Osteoblast (primary cell): ENCODE results near the gene ATG13. TPM values are rescaled to one million over a fixed set of nuclear protein-coding genes. Genes with fewer than 3 reads are reported as not detected.
"Not testable (repeated sequence)": the region's sequence is repeated elsewhere in the genome, so short reads cannot be mapped to it uniquely, and the experiment has no call there.

Source experiments
- DNase-seq: peaks from one replicate; pipeline ENCODE4 v3.0.0; 2011; ENCODE audit warnings: low spot score, mixed read lengths; ENCODE audit not compliant: insufficient read length; ENCODE audit errors: missing footprints
- H2AFZ ChIP-seq: 2 replicates; pipeline ENCODE4 v1.6.0; 2011; ENCODE audit warnings: mild to moderate bottlenecking, low read length
- H3K27ac ChIP-seq: 2 replicates; pipeline ENCODE4 v1.5.1; 2011; ENCODE audit warnings: mild to moderate bottlenecking, low read depth, low read length, moderate library complexity
- H3K27me3 ChIP-seq: 2 replicates; pipeline ENCODE4 v1.6.0; 2012; ENCODE audit warnings: mild to moderate bottlenecking, control low read depth, inconsistent platforms, low read length, moderate library complexity; ENCODE audit not compliant: insufficient read depth
- H3K36me3 ChIP-seq: 2 replicates; pipeline ENCODE4 v1.5.1; 2011; ENCODE audit warnings: mild to moderate bottlenecking, low read length, control low read depth, moderate library complexity; ENCODE audit not compliant: insufficient read depth
- H3K4me1 ChIP-seq: 2 replicates; pipeline ENCODE4 v1.5.1; 2011; ENCODE audit warnings: mild to moderate bottlenecking, low read length, control low read depth, moderate library complexity; ENCODE audit not compliant: insufficient read depth
- H3K4me2 ChIP-seq: 2 replicates; pipeline ENCODE4 v1.6.0; 2011; ENCODE audit warnings: mild to moderate bottlenecking, low read length; ENCODE audit not compliant: insufficient read depth
- H3K4me3 ChIP-seq: fragments of 200-600 bp; sonication (generic); 3 replicates; pipeline ENCODE4 v1.5.1; 2012; ENCODE audit warnings: mild to moderate bottlenecking, low read length, inconsistent platforms; ENCODE audit not compliant: insufficient read depth
- H3K79me2 ChIP-seq: 2 replicates; pipeline ENCODE4 v1.6.0; 2012; ENCODE audit warnings: mild to moderate bottlenecking, low read length, control low read depth, inconsistent platforms; ENCODE audit not compliant: insufficient read depth
- H3K9me3 ChIP-seq: 2 replicates; pipeline ENCODE4 v1.5.1; 2011; ENCODE audit warnings: low read depth, low read length, control low read depth
- H4K20me1 ChIP-seq: 2 replicates; pipeline ENCODE4 v1.6.0; 2012; ENCODE audit warnings: mild to moderate bottlenecking, low read length, control low read depth; ENCODE audit not compliant: insufficient read depth
- CTCF ChIP-seq: IDR thresholded peaks from 2 replicates; pipeline ENCODE4 v1.5.1; 2011; ENCODE audit warnings: mild to moderate bottlenecking, low read depth, low read length, moderate library complexity; ENCODE audit errors: extremely low read depth
- total RNA-seq: library from RNA; depleted of rRNA; stranded (reverse); fragments of >200 nt; gene quantifications from 2 replicates; pipeline ENCODE4 v1.2.3, GENCODE V29; 2012

The ATG13 gene
- total RNA-seq, 1 donor = 70.9 TPM

- TF ChIP-seq CTCF = no peak
- Histone ChIP-seq H3K79me2 (peaks cover 63% of the 10 kb centered on the region), H3K36me3 (no peaks in the 10 kb centered on the region), H3K9me3 (no peaks in the 10 kb centered on the region), H3K27me3 (no peaks in the 10 kb centered on the region), H3K4me3 (no peak overlapping the region), H3K4me2 (no peak overlapping the region), H3K27ac (no peak overlapping the region), H2AFZ (no peak overlapping the region), H3K4me1 (no peaks in the 10 kb centered on the region), H4K20me1 (peaks cover 31% of the 10 kb centered on the region)
- no peak for DNase-seq
Observed at GRCh38 chr11:46582588-46582987, 34.8 kb upstream of the ATG13 start.

GRCh38 chr11:46583513-46583912 is 33.8 kb upstream of the ATG13 start:
- H3K79me2 ChIP-seq = peaks cover 65% of the 10 kb centered on the region
- not testable (repeated sequence) for H3K27me3 ChIP-seq, H3K4me3 ChIP-seq, H3K36me3 ChIP-seq, H3K9me3 ChIP-seq, H2AFZ ChIP-seq, H3K4me1 ChIP-seq, H3K4me2 ChIP-seq, H3K27ac ChIP-seq, DNase-seq
- H4K20me1 ChIP-seq = peaks cover 29% of the 10 kb centered on the region

GRCh38 chr11:46588131-46588530 is 29.2 kb upstream of the ATG13 start:
- peaks cover 17% of the 10 kb centered on the region for H3K4me1 ChIP-seq
- no peak overlapping the region for H3K4me2 ChIP-seq
- H3K4me3 ChIP-seq = no peak overlapping the region
- H2AFZ ChIP-seq = no peak overlapping the region
- no peak overlapping the region for H3K27ac ChIP-seq
- H3K27me3 ChIP-seq = no peaks in the 10 kb centered on the region
- no peaks in the 10 kb centered on the region for H3K36me3 ChIP-seq
- peaks cover 42% of the 10 kb centered on the region for H4K20me1 ChIP-seq
- H3K9me3 ChIP-seq = no peaks in the 10 kb centered on the region
- TF ChIP-seq CTCF = no peak
- peaks cover 77% of the 10 kb centered on the region for H3K79me2 ChIP-seq
- DNase-seq = no peak

GRCh38 chr11:46588915-46589314 is 28.4 kb upstream of the ATG13 start:
- Histone ChIP-seq H3K4me3 (no peak overlapping the region), H3K27ac (no peak overlapping the region), H4K20me1 (peaks cover 42% of the 10 kb centered on the region), H2AFZ (no peak overlapping the region), H3K36me3 (no peaks in the 10 kb centered on the region), H3K9me3 (no peaks in the 10 kb centered on the region), H3K4me1 (peaks cover 18% of the 10 kb centered on the region), H3K79me2 (peaks cover 83% of the 10 kb centered on the region), H3K27me3 (no peaks in the 10 kb centered on the region), H3K4me2 (no peak overlapping the region)
- no peak for TF ChIP-seq CTCF
- DNase-seq = no peak
